MM.1S (cell line): ENCODE data around the gene EEF2K.

ENCODE experiments used
- DNase-seq: peaks from one replicate; pipeline ENCODE4 v3.0.0-alpha.2; 2015
- H2AFZ ChIP-seq: fragments of 300-600 bp; sonication (generic); 2 replicates; pipeline ENCODE4 v1.6.0; 2016; ENCODE audit warnings: antibody characterized with exemption, low read length
- H3F3A ChIP-seq: fragments of 300-600 bp; sonication (generic); 2 replicates; pipeline ENCODE4 v1.6.1; 2016; ENCODE audit warnings: mild to moderate bottlenecking, antibody characterized with exemption, low read length, moderate library complexity, mixed read lengths; ENCODE audit not compliant: insufficient read depth
- H3K27ac ChIP-seq: fragments of 300-600 bp; sonication (generic); 2 replicates; pipeline ENCODE4 v1.5.1; 2016; ENCODE audit warnings: mild to moderate bottlenecking, low read length
- H3K27me3 ChIP-seq: fragments of 300-600 bp; sonication (generic); replicated peaks from 2 replicates; pipeline ENCODE4 v1.6.0; 2016; ENCODE audit warnings: low read length; ENCODE audit not compliant: insufficient read depth
- H3K36me3 ChIP-seq: fragments of 300-600 bp; sonication (generic); replicated peaks from 2 replicates; pipeline ENCODE4 v1.6.1; 2016; ENCODE audit warnings: mild to moderate bottlenecking, low read length, mixed read lengths; ENCODE audit not compliant: insufficient read depth
- H3K4me1 ChIP-seq: fragments of 300-600 bp; sonication (generic); 2 replicates; pipeline ENCODE4 v1.6.1; 2016; ENCODE audit warnings: low read length, mixed read lengths
- H3K4me2 ChIP-seq: fragments of 300-600 bp; sonication (generic); 2 replicates; pipeline ENCODE4 v1.6.0; 2016; ENCODE audit warnings: low read depth, low read length
- H3K4me3 ChIP-seq: fragments of 300-600 bp; sonication (generic); 2 replicates; pipeline ENCODE4 v1.5.1; 2016; ENCODE audit warnings: low read length, mixed read lengths
- H3K79me2 ChIP-seq: fragments of 300-600 bp; sonication (generic); 2 replicates; pipeline ENCODE4 v1.6.1; 2016; ENCODE audit warnings: mixed run types, low read length, mixed read lengths
- H3K9ac ChIP-seq: fragments of 300-600 bp; sonication (generic); 2 replicates; pipeline ENCODE4 v1.6.1; 2016; ENCODE audit warnings: low read length, mixed read lengths
- H3K9me2 ChIP-seq: fragments of 300-600 bp; sonication (generic); replicated peaks from 2 replicates; pipeline ENCODE4 v1.6.1; 2016; ENCODE audit warnings: mild to moderate bottlenecking, low read length, mixed read lengths; ENCODE audit not compliant: insufficient read depth
- H3K9me3 ChIP-seq: fragments of 300-600 bp; sonication (generic); replicated peaks from 2 replicates; pipeline ENCODE4 v1.6.1; 2016; ENCODE audit warnings: mild to moderate bottlenecking, low read length, mixed read lengths; ENCODE audit not compliant: insufficient read depth
- H4K20me1 ChIP-seq: fragments of 300-600 bp; sonication (generic); 2 replicates; pipeline ENCODE4 v1.6.1; 2016; ENCODE audit warnings: mild to moderate bottlenecking, low read length, moderate library complexity, mixed read lengths; ENCODE audit not compliant: insufficient read depth
- EZH2 ChIP-seq: fragments of 300-600 bp; sonication (generic); optimal IDR thresholded peaks from 2 replicates; pipeline ENCODE3; 2017; ENCODE audit warnings: low read depth, mild to moderate bottlenecking, antibody characterized with exemption, low read length, mixed read lengths
- EZH2phosphoT487 ChIP-seq: fragments of 300-600 bp; sonication (generic); IDR thresholded peaks from 2 replicates; pipeline ENCODE4 v1.6.1; 2018; ENCODE audit warnings: antibody characterized with exemption, low read length
- TF ChIP-seq, protein P1 (sequence below): fragments of 300-600 bp; sonication (generic); IDR thresholded peaks from 2 replicates; pipeline ENCODE4 v1.5.1; 2016; ENCODE audit warnings: antibody characterized with exemption, low read length, mixed read lengths

EEF2K gene

DNA sequence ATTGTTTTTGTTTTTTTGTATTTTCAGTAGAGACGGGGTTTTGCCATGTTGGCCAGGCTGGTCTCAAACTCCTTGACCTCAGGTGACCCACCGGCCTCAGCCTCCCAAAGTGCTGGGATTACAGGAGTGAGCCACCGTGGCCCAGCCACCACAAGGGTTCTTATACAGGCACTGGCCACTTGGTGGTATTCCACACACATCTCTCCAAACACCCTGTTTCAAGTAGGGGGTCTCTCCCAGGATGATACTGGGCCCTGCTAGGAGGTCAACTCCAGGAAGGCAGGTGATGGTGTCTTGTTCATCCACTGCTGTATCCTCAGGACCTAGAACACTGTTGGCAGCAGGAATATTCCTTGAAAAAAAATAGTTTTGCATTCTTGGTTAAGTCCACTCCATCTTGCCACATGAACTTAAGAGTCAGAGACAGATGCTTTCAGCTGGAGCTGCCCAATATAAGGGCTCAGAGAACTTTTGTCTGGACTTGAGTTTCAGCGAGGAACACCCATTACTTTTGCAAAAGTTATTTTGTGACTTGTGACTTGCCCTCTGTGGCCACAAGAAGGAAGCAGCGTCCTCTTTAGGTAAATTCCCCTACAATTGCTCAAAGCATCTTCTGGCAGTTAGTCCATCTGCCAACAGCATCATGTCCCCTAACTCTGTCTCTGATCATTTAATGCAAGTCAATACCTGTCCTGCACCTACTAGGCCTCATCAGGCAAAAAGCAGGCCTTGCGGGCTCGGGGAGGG lies 7.4 kb upstream of the EEF2K start:
- H3K36me3 ChIP-seq: no peaks in the 10 kb centered on the region
- no peaks in the 10 kb centered on the region for H3K9me3 ChIP-seq
- peak overlapping the region; percentile 68 for H3K9ac ChIP-seq
- H3K4me1 ChIP-seq: peaks cover 43% of the 10 kb centered on the region
- H3K4me2 ChIP-seq: peak overlapping the region; percentile 58
- H3K4me3 ChIP-seq: peak overlapping the region; percentile 16; the same call in 1 of the 2 replicates
- peak; percentile 83 for DNase-seq
- H3K27ac ChIP-seq: peak overlapping the region; percentile 88
- H3K27me3 ChIP-seq: no peaks in the 10 kb centered on the region
- TF ChIP-seq, protein P1, sequence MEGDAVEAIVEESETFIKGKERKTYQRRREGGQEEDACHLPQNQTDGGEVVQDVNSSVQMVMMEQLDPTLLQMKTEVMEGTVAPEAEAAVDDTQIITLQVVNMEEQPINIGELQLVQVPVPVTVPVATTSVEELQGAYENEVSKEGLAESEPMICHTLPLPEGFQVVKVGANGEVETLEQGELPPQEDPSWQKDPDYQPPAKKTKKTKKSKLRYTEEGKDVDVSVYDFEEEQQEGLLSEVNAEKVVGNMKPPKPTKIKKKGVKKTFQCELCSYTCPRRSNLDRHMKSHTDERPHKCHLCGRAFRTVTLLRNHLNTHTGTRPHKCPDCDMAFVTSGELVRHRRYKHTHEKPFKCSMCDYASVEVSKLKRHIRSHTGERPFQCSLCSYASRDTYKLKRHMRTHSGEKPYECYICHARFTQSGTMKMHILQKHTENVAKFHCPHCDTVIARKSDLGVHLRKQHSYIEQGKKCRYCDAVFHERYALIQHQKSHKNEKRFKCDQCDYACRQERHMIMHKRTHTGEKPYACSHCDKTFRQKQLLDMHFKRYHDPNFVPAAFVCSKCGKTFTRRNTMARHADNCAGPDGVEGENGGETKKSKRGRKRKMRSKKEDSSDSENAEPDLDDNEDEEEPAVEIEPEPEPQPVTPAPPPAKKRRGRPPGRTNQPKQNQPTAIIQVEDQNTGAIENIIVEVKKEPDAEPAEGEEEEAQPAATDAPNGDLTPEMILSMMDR: peak; percentile 34; the same call in 1 of the 2 replicates
- no peak for TF ChIP-seq EZH2phosphoT487
- H3F3A ChIP-seq: peaks cover 49% of the 10 kb centered on the region
- H4K20me1 ChIP-seq: no peaks in the 10 kb centered on the region
- H3K79me2 ChIP-seq: no peaks in the 10 kb centered on the region
- no peaks in the 10 kb centered on the region for H3K9me2 ChIP-seq
- H2AFZ ChIP-seq: no peak overlapping the region

DNA sequence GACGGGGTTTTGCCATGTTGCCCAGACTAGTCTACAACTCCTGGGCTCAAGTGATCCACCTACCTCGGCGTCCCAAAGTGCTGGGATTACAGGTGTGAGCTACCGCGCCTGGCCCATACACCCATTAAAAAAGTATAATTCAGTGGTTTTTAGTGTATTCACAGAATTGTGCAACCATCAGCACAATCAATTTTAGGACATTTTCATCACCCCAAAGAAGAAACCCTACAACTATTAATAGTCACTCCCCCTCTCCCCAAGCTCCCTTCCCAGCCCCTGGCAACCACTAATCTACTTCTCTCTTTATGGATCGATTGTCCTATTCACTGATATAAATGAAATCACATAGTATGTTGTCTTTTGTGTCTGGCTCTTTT lies 3.8 kb upstream of the EEF2K start:
- DNase-seq: no peak
- Histone ChIP-seq H3F3A (peaks cover 45% of the 10 kb centered on the region), H3K36me3 (no peaks in the 10 kb centered on the region), H4K20me1 (no peaks in the 10 kb centered on the region), H3K9me2 (no peaks in the 10 kb centered on the region), H3K79me2 (peaks cover 10% of the 10 kb centered on the region), H3K27ac (peak overlapping the region; percentile 83; the same call in 1 of the 2 replicates), H3K9me3 (no peaks in the 10 kb centered on the region), H3K4me3 (no peak overlapping the region), H3K9ac (no peak overlapping the region), H3K4me2 (no peak overlapping the region), H3K4me1 (peaks cover 41% of the 10 kb centered on the region), H3K27me3 (no peaks in the 10 kb centered on the region), H2AFZ (no peak overlapping the region)
- TF ChIP-seq EZH2 (no peak), EZH2phosphoT487 (no peak)
- TF ChIP-seq, protein P1: no peak

DNA sequence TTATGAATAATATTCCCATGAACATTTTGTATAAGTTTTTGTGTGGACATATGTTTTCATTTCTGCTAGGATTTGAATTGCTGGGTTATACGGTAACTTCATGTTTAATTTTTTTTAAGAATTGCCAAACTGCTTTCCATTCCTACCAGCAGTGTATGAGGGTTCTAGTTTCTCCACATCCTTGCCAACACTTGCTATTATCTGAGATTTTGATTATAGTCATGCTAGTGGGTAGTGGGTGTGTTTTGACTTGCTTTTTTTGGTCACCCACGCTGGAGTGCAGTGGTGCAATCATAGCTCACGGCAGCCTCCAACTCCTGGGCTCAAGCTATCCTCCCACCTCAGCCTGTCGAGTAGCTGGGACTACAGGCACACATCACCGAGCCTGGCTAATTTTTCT lies 3.0 kb upstream of the EEF2K start:
- no peak overlapping the region for H3K4me2 ChIP-seq
- no peaks in the 10 kb centered on the region for H3K36me3 ChIP-seq
- no peaks in the 10 kb centered on the region for H3K9me3 ChIP-seq
- H3K9ac ChIP-seq: no peak overlapping the region
- no peak overlapping the region for H2AFZ ChIP-seq
- no peaks in the 10 kb centered on the region for H4K20me1 ChIP-seq
- H3K9me2 ChIP-seq: no peaks in the 10 kb centered on the region
- H3K27me3 ChIP-seq: no peaks in the 10 kb centered on the region
- peaks cover 39% of the 10 kb centered on the region for H3F3A ChIP-seq
- H3K4me3 ChIP-seq: no peak overlapping the region
- H3K4me1 ChIP-seq: peaks cover 42% of the 10 kb centered on the region
- TF ChIP-seq EZH2phosphoT487 (no peak), EZH2 (no peak)
- TF ChIP-seq, protein P1: no peak
- DNase-seq: no peak
- H3K27ac ChIP-seq: no peak overlapping the region
- peaks cover 19% of the 10 kb centered on the region for H3K79me2 ChIP-seq
